NCI-H2029 treated with DMSO at 0.1 percent for 48 hours (cell line): ENCODE data around the gene GFOD2.
A peak's percentile ranks its signal among the peaks of the same experiment; 100 is the strongest.
"Not testable (repeated sequence)": the region's sequence is repeated elsewhere in the genome, so short reads cannot be mapped to it uniquely, and the experiment has no call there.

Source experiments
- DNase-seq: peaks from one replicate; lab custom pipeline; 2025; lab: John Stamatoyannopoulos, UW

GFOD2 gene

DNA sequence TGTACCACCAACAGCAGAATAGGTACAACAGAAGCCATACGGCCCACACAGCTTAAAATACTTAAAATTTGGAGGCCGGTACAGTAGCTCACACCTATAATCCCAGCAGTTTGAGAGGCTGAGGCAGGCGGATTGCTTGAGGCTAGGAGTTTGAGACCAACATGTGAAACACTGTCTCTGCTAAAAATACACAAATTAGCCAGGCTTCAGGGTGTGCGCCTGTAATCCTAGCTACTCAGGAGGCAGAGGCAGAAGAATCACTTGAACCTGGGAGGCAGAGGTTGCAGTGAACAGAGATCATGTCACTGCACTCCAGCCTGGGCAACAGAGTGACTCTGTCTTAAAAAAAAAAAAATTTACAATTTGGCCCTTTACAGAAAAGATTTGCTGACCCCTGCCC lies 17.0 kb downstream of the GFOD2 start:
- DNase-seq: no peak

- no peak for DNase-seq
Observed at GRCh38 chr16:67701420-67701819, 17.7 kb downstream of the GFOD2 start.

DNA sequence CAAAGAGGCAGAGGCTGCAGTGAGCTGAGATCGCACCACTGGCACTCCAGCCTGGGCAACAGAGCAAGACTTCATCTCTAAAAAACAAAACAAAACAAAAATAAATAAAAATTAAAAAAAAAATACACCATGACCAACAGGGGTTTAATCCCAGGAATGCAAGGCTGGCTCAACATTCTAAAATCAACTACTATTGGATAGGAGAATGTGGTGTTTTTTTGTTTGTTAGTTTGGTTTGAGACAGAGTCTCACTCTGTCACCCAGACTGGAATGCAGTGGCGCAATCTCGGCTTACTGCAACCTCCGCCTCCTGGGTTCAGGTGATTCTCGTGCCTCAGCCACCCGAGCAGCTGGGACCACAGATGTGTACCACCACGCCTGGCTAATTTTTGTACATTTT lies 19.9 kb downstream of the GFOD2 start:
- no peak for DNase-seq

GRCh38 chr16:67697422-67698185 lies 21.5 kb downstream of the GFOD2 start:
- DNase-seq: no peak

GRCh38 chr16:67694611-67695010 lies 24.5 kb downstream of the GFOD2 start:
- no peak for DNase-seq

GRCh38 chr16:67693517-67694285 lies 25.4 kb downstream of the GFOD2 start:
- DNase-seq: not testable (repeated sequence)

GRCh38 chr16:67685388-67686112 lies 33.6 kb downstream of the GFOD2 start:
- no peak for DNase-seq

- DNase-seq: no peak
Observed at GRCh38 chr16:67683767-67684166, 35.3 kb downstream of the GFOD2 start.

- DNase-seq: no peak
Observed at GRCh38 chr16:67679935-67680897, 38.9 kb downstream of the GFOD2 start.

- DNase-seq: no peak
Observed at GRCh38 chr16:67678354-67679023, 40.6 kb downstream of the GFOD2 start.

- DNase-seq: no peak
Observed at GRCh38 chr16:67677712-67678111, 41.4 kb downstream of the GFOD2 start.

- DNase-seq: no peak
Observed at GRCh38 chr16:67676939-67677338, 42.2 kb downstream of the GFOD2 start.

DNA sequence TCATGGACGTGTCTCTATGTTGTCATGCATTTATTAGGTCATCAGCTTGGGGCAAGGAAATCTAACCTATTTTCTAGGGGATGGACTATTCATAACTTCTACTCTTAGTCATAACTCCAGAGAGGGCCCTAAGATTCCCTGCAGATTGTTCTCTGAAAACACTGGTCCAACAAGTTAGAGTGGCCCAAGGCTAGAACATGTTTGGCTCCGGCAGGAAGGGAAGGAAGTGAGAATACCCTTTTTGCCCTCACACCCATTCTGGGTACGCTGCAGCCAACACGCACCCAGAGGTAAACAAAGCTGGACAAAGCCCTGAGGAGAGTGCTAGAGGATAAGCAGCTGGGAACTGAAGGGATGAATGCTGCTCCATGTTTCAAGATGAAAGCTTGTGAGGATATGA lies 42.6 kb downstream of the GFOD2 start:
- DNase-seq: no peak

DNA sequence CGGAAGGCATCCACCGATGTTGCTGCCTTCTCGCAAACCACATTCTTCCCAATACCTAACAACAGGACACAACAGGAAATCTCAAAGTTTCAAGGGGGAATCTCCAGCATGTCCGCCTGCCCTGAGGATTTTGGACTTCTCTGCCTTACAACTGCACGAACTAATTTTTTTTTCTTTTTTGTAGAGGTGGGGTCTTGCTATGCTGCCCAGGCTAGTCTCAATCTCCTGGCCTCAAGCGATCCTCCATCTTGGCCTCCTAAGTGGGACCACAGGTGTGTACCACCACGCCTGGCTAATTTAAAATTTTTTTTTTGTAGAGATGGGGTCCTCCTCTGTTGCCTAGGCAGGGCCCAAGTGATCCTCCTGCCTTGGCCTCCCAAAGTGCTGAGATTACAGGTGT lies 43.1 kb downstream of the GFOD2 start:
- no peak for DNase-seq

- no peak for DNase-seq
Observed at GRCh38 chr16:67675579-67675935, 43.6 kb downstream of the GFOD2 start.

DNA sequence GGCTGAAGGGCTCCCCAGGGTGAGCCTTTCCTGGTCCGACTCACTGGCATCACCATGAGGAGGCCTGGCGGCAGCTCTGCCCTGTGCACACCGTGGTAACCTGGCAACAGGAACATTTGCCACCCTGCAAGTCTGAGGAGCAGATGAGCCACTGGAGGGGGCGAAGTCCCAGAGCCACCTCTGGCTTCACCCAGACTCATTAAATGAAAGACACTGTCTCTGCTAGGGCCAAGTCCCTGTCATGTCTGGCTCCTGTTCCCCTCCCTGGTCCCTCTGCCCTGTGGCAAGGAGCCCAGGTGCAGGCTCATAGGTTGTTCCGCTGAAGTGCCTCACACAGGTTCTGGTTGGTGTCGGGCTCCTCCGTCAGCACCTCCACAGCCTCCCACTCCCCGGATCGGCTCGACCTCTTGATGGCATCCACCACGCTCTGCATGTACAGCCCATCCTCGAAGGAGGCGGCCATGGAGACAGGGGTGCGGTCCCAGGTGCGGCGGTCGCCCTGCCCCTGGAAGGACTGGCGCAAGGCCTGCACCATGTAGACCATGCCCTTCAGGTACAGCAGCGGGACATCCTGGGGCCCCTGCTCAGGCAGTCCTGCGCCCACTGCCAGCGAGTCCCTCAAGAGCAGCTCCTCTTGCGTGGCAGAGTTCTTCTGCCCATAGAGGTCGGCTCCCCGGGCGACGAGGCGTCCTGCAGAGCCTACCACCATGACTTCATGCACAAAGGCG lies 44.1 kb downstream of the GFOD2 start:
- DNase-seq: no peak

DNA sequence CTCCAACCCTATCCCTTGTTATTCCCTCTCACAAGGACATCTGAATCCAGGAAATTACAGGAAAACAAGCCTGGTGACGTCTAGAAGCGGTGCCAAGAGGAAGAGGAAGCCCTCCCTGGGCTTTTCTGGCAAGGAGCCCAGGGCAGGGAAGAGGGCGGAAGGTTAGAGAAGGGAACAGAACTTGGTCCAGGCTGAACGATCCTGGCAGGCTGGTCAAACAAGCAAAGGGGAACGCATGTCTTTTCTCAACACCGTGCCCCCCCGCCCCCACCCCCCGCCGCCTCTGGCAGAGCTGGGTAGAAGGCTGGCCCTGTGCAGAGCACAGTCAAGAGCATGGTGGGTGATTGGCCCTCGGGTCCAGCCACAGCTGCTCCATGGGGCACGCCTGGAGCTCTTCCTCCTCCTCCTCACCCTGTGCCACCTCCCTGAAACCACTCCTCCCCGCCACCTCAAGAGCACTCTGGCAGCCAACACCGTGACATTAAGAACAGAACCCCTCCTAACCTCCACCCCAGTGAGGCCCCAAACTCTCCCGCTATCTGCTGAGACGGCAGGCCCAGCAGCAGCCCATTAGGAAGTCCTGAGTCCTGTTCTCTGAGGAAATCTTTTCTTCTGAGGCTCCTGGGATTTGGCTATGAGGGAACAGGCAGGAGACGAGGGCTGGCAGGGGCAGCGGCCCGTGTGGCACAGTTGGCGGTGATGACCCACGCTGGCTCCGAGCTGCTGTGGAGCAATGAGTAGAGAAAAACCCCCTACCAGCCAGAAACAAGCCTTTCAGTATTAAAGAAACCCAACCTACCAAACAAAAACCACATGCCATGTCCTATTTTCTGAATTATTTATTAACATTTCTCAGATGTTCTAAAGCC lies 45.2 kb downstream of the GFOD2 start:
- DNase-seq: peak; percentile 70

DNA sequence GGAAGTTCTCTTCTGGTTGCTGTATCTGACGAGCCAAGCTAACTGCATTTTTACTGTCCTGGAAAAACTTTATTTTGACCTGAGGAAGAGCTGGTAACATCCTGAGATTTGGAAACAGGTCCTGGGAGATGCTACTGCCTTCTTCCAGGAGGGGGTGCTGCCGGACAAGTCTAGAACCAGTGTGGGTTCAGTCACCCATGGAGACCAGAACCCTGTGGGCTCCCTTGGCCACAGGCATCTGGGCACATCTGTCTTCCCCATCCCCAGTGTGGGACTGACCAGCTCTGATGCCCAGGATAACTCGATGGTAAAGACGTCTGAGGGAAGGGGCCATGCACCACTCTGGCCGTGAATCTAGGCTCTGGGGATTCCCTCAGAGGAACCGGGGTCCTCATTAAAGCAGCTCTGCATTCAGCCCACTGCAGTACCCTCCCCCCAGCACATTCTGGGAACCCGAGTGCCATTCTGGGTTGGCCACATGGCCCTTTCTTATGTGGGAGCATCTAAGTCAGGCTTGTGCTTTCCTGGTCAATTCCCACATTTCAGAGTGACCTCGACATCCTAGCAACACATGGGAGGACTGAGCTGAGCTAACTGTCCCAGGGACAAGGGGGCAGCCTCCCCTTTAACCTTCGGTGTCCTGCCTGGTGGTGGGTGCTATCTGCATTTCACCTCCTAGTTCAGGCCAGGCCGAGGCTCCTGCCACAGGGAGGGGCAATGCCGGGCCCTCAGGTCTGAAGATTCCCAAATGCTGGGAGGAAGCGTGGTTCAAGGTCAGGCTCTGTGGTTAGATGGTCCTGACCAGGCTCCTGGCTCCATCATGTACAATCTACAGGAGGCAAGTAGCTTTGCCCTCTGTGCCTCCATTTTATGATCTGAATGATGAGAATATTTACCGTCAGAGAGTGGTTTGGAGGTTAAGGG lies 46.1 kb downstream of the GFOD2 start:
- no peak for DNase-seq
